HG03442 (cell line): Measurements from ENCODE around the gene MCL1.
A peak's percentile ranks its signal among the peaks of the same experiment; 100 is the strongest.

Experiments
- ATAC-seq: cut with Tn5 transposase; IDR thresholded peaks from one replicate; pipeline ENCODE4 v1.9.1; 2021; ENCODE audit warnings: mild to moderate bottlenecking, moderate library complexity; ENCODE audit not compliant: unreplicated experiment

Gene MCL1

DNA sequence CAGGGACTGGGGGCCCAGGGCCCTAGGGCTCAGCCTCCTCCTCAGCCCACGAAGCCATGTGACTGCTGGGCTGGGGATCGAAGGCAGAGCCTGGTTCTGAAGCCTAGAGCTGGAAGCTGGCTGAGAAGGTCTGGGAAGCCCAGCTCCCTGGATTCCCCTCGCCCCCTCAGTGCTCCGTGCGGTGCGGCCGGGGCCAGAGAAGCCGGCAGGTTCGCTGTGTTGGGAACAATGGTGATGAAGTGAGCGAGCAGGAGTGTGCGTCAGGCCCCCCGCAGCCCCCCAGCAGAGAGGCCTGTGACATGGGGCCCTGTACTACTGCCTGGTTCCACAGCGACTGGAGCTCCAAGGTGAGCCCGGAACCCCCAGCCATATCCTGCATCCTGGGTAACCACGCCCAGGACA is 21.1 kb downstream of the MCL1 start:
- no peak for ATAC-seq

DNA sequence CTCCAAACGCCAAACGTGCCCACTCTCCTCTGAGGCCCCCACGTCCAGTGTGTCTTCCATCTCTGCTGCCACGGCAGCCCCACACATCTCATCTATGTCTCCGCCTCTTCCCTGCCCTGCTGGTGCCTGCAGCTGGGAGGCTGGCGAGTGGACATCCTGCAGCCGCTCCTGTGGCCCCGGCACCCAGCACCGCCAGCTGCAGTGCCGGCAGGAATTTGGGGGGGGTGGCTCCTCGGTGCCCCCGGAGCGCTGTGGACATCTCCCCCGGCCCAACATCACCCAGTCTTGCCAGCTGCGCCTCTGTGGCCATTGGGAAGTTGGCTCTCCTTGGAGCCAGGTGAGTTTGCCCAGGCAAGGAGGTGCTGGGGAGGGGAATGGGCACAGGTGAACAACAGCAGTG is 21.6 kb downstream of the MCL1 start:
- ATAC-seq = no peak

DNA sequence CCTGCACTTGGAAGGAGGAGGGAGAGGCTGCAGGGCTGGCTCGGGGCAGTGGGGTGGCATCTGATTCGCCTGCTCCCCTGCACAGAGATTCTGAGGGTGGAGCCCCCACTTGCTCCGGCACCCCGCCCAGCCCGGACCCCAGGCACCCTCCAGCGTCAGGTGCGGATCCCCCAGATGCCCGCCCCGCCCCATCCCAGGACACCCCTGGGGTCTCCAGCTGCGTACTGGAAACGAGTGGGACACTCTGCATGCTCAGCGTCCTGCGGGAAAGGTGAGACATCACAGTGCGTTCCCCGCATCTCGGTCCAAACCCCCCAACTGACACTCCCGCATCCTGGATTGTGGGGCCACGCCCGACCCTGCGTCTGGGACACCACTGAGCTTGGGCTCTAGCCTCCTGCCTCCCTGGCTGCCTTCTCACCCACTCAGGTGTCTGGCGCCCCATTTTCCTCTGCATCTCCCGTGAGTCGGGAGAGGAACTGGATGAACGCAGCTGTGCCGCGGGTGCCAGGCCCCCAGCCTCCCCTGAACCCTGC is 22.3 kb downstream of the MCL1 start:
- ATAC-seq = no peak

DNA sequence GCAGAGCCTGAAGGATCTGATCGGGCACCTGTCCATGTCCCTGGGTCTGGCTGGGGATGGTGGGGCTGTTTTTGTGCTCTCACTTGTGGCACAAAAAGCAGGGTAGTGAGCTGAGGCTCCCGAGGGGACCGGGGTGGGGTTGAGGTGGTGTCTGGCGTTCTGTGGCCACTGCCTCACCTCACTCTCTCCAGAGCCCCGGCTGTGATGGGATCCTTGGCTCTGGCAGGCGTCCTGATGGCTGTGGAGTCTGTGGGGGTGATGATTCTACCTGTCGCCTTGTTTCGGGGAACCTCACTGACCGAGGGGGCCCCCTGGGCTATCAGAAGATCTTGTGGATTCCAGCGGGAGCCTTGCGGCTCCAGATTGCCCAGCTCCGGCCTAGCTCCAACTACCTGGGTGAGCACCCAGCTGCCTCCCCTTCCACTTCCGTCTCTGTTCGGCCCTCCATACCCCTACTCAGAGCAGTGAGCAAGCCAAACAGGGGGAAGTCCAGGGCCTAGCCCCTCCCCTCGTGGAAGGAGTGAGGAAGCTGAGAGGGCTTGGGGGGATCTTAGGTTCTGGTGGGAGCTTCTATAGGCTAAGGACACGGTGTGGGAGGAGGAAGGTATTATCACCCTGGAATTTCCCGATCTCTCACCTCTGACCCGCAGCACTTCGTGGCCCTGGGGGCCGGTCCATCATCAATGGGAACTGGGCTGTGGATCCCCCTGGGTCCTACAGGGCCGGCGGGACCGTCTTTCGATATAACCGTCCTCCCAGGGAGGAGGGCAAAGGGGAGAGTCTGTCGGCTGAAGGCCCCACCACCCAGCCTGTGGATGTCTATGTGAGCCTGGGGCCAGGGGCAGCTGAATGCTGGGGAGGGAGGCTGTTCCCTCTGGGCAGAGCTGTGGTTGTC is 23.2 kb downstream of the MCL1 start:
- no peak for ATAC-seq

DNA sequence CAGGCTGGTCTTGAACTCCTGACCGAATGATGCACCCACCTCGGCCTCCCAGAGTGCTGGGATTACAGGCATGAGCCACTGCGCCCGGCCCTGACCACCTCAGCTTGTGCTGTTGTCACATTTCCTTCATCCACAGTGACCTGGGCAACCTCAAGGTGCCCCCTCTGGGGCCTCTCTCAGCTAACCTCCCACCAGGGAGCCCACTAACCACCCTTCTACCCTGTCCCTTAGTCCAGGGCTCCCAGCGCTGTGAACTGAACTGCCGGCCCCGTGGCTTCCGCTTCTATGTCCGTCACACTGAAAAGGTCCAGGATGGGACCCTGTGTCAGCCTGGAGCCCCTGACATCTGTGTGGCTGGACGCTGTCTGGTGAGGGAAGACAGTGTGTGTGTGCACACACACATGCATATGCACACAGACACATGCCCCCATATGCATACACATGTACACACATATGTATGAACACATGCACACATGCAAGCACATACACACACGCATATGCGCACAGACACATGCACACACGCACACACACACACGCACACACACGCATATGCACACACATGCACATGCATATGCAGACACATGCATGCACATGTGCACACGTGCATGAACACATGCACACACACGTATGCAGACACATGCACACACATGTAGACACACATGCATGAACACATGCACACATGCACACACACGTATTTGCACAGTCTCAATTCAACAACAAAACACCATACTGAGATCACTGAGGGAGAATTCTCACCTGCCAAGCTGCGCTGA is 24.0 kb downstream of the MCL1 start:
- ATAC-seq = no peak

DNA sequence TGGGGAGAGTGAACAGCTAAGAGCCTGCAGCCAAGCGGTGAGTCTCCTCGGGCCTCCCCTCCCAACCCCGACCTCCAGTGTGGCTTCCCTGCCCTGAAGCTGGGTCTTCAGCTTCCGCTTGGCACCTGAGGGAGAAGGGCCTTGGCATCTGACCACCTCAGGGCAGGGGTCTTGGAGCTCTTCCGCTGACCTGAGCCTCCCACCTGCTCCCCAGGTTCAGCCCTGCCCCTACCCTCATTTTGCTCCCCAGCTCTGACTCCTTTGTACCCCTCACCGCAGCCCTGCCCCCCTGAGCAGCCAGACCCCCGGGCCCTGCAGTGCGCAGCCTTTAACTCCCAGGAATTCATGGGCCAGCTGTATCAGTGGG is 25.3 kb downstream of the MCL1 start:
- ATAC-seq = no peak

DNA sequence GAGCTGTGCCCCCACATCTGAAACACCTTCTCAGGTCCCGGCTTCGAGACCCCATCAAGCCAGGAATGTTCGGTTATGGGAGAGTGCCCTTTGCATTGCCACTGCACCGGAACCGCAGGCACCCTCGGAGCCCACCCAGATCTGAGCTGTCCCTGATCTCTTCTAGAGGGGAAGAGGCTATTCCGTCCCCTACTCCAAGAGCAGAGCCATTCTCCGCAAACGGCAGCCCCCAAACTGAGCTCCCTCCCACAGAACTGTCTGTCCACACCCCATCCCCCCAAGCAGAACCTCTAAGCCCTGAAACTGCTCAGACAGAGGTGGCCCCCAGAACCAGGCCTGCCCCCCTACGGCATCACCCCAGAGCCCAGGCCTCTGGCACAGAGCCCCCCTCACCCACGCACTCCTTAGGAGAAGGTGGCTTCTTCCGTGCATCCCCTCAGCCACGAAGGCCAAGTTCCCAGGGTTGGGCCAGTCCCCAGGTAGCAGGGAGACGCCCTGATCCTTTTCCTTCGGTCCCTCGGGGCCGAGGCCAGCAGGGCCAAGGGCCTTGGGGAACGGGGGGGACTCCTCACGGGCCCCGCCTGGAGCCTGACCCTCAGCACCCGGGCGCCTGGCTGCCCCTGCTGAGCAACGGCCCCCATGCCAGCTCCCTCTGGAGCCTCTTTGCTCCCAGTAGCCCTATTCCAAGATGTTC is 25.9 kb downstream of the MCL1 start:
- ATAC-seq = no peak

DNA sequence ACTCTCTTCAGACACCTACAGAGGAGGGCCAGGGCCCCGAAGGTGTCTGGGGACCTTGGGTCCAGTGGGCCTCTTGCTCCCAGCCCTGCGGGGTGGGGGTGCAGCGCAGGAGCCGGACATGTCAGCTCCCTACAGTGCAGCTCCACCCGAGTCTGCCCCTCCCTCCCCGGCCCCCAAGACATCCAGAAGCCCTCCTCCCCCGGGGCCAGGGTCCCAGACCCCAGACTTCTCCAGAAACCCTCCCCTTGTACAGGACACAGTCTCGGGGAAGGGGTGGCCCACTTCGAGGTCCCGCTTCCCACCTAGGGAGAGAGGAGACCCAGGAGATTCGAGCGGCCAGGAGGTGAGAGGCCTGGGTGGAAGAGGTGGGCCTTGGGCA is 26.5 kb downstream of the MCL1 start:
- ATAC-seq = no peak

DNA sequence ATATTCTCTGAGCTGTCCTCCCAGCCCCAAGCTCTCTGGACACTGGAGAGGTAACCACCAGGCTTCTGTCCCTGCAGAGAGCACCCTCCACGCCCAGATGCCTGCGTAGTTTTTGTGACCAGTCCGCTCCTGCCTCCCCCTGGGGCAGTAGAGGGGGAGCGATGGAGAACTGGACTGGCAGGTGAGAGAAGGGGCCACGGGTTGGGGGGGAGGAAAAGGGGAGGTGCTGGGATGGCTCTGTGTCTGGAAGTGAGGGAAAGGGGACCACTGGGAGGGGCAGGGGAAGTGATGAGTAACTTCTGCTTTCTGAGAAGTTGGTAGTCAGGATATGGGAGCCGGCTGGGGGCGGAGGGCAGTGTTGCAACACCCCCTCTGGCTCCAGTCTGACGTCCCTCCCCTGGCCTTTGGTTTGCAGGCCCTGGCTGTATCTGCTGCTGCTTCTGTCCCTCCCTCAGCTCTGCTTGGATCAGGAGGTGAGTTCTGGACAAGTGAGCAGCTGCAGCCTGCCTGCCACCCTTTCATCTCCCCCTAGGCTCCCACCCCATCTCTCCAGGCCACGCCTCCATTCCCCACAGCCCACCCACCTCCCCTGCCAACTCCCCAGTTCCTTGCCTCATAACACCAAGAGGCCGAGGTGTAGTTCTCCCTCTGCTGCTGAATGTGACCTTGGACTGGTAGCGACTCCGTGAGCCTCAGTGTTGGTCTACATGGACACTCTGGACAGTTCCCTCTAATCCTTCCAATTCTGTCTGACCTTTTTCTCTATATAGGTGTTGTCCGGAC is 27.1 kb downstream of the MCL1 start:
- no peak for ATAC-seq

DNA sequence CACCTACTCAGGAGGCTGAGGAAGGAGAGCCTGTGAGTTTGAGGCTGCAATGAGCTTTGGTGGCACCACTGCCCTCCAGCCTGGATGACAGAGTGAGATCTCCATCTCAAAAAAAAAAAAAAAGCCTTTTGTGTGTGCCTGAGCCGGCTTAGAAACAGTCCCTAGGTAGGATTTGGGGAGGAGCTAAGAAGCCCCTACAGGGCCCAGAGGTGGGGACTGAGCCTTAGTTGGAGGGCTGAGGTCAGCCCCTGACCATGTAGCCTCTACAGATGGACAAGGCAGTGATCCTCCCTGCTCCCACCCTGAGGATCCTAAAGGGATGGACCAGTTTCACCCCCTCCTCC is 27.7 kb downstream of the MCL1 start:
- ATAC-seq = no peak

DNA sequence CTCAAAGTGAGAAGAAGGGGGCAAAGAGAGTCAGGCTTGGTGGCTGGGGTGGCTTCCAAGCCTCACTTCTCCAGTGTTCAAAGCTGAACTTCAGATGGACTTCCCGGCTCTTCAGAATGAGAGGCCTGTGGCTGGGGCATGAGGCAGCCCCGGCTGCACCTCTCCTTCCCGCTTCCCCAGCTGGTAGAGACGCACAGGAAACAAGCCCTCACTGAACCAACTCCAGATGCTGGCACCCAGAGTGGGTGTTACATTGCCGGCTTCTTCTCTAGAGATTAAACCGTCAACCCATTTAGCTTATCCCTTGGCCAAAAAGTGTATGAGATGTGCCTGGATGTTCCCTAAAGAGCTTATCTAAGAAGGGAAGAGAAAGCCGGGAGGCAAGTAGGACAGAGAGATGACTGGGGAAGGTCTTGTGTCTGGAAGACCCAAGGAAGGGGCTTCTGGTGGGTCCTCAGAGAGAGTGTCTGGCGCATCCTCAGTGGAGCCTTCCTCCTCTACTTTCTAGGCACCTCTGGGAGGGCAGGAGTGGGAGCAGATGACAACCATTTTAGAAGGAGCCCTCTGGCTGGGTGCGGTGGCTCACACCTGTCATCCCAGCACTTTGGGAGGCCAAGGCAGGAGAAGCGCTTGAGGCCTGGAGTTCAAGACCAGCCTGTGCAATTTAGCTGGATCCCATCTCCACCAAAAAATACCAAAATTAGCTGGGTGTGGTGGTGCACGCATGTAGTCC is 28.2 kb downstream of the MCL1 start:
- ATAC-seq = no peak

DNA sequence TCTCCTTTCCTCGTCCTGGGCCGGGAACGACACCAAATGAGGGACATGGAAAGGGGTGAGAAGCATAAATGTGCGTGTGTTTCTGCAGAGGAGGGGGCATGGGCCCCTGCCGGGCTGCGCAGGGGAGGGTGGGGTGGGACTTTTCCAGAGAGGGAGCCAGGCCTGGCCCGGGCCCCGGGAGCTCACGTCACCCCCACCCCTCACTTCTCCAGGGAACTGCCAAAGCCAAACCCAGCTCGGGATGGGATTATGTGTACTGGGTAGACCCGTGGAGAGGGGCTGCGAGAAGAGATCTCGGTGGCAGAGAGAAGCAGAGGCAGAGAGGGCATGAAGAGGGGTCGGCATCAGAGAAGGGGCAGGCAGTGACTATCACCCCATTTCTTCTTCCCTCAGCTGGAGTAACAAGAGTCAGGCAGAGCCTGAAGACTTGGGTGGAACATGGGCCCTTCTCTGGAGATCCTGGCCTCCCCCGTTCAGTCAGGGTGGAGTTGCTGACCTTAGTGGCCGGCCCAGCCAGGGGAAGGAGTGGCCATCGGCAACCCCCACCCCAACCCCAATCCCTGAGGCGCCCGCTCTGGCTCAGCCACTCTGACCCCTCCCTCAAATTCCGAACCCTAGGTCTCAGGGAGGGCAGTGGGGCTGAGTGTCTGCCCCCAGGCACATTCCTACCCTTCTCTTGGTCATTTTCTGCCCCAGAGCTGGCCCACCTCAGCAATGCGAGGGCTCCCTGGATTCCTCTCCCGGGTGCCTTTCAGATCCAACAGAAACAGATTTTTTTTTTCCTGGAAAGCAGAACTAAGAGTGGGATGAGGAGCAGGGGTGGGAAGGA is 29.0 kb downstream of the MCL1 start:
- no peak for ATAC-seq

DNA sequence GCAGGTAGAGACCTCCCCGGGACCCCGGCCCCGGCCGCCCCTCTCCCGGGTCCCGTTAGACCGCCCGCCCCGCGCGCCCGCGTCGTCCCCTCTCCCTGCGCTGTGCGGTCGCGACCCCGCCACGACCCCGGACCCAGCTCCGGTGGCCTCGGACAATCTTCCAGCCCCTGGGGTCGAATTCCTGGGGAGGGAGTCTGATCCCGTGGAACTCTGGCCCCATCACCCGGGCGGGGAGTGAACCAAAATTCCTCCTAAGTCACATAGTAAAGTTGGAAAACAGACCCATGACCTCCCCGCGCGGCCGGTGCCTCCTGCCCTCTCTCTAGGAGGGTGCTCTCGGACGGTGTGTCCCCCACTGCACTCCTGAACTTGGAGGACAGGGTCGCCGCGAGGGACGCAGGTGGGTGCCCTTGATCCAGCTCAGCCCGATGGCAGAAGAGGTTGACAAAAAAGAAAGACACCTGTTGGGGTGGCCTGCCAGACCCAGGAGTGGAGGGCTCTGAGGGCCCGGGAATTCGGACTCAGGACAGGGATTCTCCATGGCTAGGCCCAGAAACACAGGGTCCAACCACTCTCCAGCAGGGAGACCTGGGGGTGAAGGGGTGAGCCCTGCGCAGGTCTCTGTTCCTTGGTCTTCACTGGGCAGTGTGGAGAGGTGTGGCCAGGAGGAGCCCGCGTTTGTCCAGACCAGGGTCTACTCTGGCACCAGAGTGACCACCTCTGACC is 29.8 kb downstream of the MCL1 start:
- no peak for ATAC-seq

DNA sequence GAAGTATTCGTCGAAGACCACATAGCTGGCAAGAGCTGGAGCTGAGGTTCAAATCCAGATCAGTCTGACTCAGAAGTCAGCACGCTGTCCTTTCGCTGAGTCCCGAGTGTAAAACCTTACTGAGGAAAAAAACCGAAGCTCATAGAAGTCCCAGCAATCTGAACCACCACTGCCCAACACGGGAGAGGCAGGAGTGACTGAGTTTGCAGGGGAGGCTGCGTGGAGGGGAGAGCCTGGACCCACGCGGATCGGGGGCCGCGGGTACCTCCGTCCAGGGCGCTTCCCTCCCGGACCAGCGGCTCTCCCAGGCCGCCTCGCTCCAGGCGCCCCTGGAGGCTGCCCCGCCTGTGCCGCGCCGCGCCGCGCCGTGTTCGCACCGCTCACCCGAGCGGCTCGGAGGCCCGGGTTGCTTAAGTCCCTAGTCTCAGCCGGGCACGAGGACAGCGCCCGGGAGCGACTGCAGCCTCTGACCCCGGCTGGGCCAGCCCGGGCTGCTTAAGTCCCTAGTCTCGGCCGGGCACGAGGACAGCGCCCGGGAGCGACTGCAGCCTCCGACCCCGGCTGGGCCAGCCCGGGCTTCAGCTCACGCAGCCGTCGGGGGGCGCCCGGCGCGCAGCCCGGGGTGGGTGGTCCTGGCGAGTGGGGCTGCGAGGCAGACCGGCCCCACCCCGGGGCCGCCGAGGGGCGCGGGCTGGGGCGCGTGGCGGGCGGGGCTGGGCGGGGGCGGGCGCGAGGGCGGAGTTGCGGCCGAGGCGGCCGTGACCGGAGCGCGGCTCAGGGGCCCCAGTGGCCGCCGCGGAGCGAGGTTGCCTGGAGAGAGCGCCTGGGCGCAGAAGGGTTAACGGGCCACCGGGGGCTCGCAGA is 30.5 kb downstream of the MCL1 start, which contains the start of gene ADAMTSL4:
ADAMTSL4 (plus strand) TSS at position 777 of the 864 bp plus-strand sequence. CDS start 2,881 bp downstream, outside the sequence.
- peak; percentile 53 for ATAC-seq

DNA sequence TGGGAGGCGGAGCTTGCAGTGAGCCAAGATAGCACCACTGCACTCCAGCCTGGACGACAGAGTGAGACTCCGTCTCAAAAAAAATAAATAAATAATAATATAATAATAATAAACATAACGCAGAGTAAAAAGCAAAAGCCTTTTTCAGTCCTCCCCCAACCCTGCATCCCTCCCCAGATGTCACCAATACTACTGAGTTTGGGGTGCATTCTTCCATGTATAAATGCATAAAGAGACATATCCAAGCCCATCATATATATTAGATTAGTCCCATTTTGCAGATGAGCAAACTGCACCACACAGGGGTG is 31.1 kb downstream of the MCL1 start:
- ATAC-seq = no peak

DNA sequence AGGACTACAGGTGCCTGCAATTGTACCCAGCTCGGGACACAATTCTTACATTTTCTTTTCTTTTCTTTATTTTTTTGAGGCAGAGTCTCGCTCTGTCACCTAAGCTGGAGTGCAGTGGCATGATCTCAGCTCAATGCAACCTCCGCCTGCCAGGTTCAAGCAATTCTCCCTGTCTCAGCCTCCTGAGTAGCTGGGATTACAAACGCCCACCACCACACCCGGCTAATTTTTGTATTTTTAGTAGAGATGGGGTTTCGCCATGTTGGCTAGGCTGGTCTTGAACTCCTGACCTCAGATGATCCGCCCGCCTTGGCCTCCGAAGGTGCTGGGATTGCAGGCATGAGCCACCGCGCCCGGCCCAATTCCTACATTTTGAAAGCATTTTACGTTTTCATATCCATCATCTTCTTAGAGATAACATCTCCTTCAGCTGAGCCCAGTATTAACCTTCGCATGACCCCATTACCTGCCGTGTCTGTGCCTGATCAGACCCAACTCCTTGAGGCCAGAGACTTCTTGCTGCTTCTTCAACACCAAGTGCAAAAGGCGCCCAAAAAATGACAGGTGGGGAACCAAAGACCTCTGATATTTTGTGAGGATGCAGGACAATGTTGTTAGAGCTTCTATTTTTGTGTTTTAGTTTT is 33.0 kb downstream of the MCL1 start:
- no peak for ATAC-seq

DNA sequence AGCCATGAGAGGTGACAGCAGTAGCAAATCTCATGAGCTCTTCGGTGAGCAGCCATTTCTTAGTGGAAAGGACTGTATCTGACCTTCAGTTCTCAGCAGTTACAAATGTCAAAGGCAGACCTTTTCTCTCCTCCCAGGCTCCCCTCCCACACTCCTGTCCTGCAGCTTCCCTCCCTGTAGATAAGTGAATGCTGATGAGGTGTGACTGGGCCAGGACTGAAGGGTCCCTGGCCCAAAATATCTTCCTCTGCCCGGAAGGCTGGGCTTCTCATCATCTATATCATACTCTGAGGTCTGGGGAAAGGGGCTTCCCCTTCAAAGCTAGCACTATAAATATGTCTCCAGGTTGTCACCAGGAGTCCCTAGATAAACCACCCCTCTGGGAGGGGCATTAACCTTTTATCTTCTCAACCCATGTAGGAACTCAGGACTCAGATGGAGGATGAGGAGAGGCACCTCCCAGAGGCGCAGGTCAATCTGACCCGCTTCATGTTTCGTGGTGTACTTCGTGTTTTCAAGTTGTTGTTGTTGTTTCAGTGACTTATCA is 33.9 kb downstream of the MCL1 start:
- no peak for ATAC-seq
